ENCODE measurements around the gene PCLO.
"Not testable (repeated sequence)": the region's sequence is repeated elsewhere in the genome, so short reads cannot be mapped to it uniquely, and the experiment has no call there.

The PCLO gene

GRCh38 chr7:82715344-82715743 is 447.3 kb downstream of the PCLO start:
- DNase-seq (ENCODE audit: low read depth, low spot score): no peak
- Histone ChIP-seq H3K36me3 (ENCODE audit: insufficient read depth, insufficient read length, low read length) (no peaks in the 10 kb centered on the region), H3K4me3 (ENCODE audit: insufficient read length, low read depth) (no peak overlapping the region), H3K9me3 (ENCODE audit: insufficient read depth, low read length) (no peaks in the 10 kb centered on the region), H3K9ac (ENCODE audit: insufficient read length, low read depth) (no peak overlapping the region), H3K4me1 (ENCODE audit: insufficient read depth, insufficient read length) (no peaks in the 10 kb centered on the region), H3K27me3 (ENCODE audit: insufficient read depth, insufficient read length) (no peaks in the 10 kb centered on the region)
- TF ChIP-seq YY1 (IDR thresholded peaks at IDR 0.05; ENCODE audit: insufficient read depth, insufficient read length): no peak
- TF ChIP-seq SUZ12 (IDR thresholded peaks at IDR 0.05; ENCODE audit: extremely low read depth, insufficient read depth, insufficient read length): no peak
- TF ChIP-seq ZNF274 (IDR thresholded peaks at IDR 0.05; ENCODE audit: low read depth, low read length): no peak

GRCh38 chr7:82714883-82715282 is 447.8 kb downstream of the PCLO start:
- Histone ChIP-seq H3K4me1 (ENCODE audit: insufficient read depth, insufficient read length) (no peaks in the 10 kb centered on the region), H3K9me3 (ENCODE audit: insufficient read depth, low read length) (no peaks in the 10 kb centered on the region), H3K4me3 (ENCODE audit: insufficient read length, low read depth) (no peak overlapping the region), H3K36me3 (ENCODE audit: insufficient read depth, insufficient read length, low read length) (no peaks in the 10 kb centered on the region), H3K27me3 (ENCODE audit: insufficient read depth, insufficient read length) (no peaks in the 10 kb centered on the region), H3K9ac (ENCODE audit: insufficient read length, low read depth) (no peak overlapping the region)
- no peak for TF ChIP-seq SUZ12 (IDR thresholded peaks at IDR 0.05; ENCODE audit: extremely low read depth, insufficient read depth, insufficient read length)
- TF ChIP-seq ZNF274 (IDR thresholded peaks at IDR 0.05; ENCODE audit: low read depth, low read length): no peak
- no peak for TF ChIP-seq YY1 (IDR thresholded peaks at IDR 0.05; ENCODE audit: insufficient read depth, insufficient read length)
- DNase-seq (ENCODE audit: low read depth, low spot score): no peak

- H3K4me3 ChIP-seq (ENCODE audit: insufficient read length, low read depth): no peak overlapping the region
- no peaks in the 10 kb centered on the region for H3K27me3 ChIP-seq (ENCODE audit: insufficient read depth, insufficient read length)
- no peak for TF ChIP-seq SUZ12 (IDR thresholded peaks at IDR 0.05; ENCODE audit: extremely low read depth, insufficient read depth, insufficient read length)
- TF ChIP-seq ZNF274 (IDR thresholded peaks at IDR 0.05; ENCODE audit: low read depth, low read length): no peak
- TF ChIP-seq YY1 (IDR thresholded peaks at IDR 0.05; ENCODE audit: insufficient read depth, insufficient read length): no peak
- no peaks in the 10 kb centered on the region for H3K9me3 ChIP-seq (ENCODE audit: insufficient read depth, low read length)
- no peak for DNase-seq (ENCODE audit: low read depth, low spot score)
- no peaks in the 10 kb centered on the region for H3K4me1 ChIP-seq (ENCODE audit: insufficient read depth, insufficient read length)
- H3K36me3 ChIP-seq (ENCODE audit: insufficient read depth, insufficient read length, low read length): no peaks in the 10 kb centered on the region
- H3K9ac ChIP-seq (ENCODE audit: insufficient read length, low read depth): no peak overlapping the region
These were observed 449.2 kb downstream of the PCLO start for GRCh38 chr7:82713506-82713905.

- not testable (repeated sequence) for H3K27me3 ChIP-seq (ENCODE audit: insufficient read depth, insufficient read length); H3K4me1 ChIP-seq (ENCODE audit: insufficient read depth, insufficient read length); H3K9ac ChIP-seq (ENCODE audit: insufficient read length, low read depth); H3K36me3 ChIP-seq (ENCODE audit: insufficient read depth, insufficient read length, low read length); DNase-seq (ENCODE audit: low read depth, low spot score); H3K4me3 ChIP-seq (ENCODE audit: insufficient read length, low read depth); H3K9me3 ChIP-seq (ENCODE audit: insufficient read depth, low read length)
These were observed 456.3 kb downstream of the PCLO start for GRCh38 chr7:82706344-82706743.

GRCh38 chr7:82705517-82706260 is 457.0 kb downstream of the PCLO start:
- Histone ChIP-seq H3K4me1 (ENCODE audit: insufficient read depth, insufficient read length) (no peaks in the 10 kb centered on the region), H3K4me3 (ENCODE audit: insufficient read length, low read depth) (no peak overlapping the region), H3K36me3 (ENCODE audit: insufficient read depth, insufficient read length, low read length) (no peaks in the 10 kb centered on the region), H3K9me3 (ENCODE audit: insufficient read depth, low read length) (no peaks in the 10 kb centered on the region), H3K27me3 (ENCODE audit: insufficient read depth, insufficient read length) (no peaks in the 10 kb centered on the region), H3K9ac (ENCODE audit: insufficient read length, low read depth) (no peak overlapping the region)
- TF ChIP-seq SUZ12 (IDR thresholded peaks at IDR 0.05; ENCODE audit: extremely low read depth, insufficient read depth, insufficient read length) (no peak), YY1 (IDR thresholded peaks at IDR 0.05; ENCODE audit: insufficient read depth, insufficient read length) (no peak), ZNF274 (IDR thresholded peaks at IDR 0.05; ENCODE audit: low read depth, low read length) (no peak)
- no peak for DNase-seq (ENCODE audit: low read depth, low spot score)

GRCh38 chr7:82704121-82704520 is 458.6 kb downstream of the PCLO start:
- no peaks in the 10 kb centered on the region for H3K27me3 ChIP-seq (ENCODE audit: insufficient read depth, insufficient read length)
- TF ChIP-seq YY1 (IDR thresholded peaks at IDR 0.05; ENCODE audit: insufficient read depth, insufficient read length) (no peak), ZNF274 (IDR thresholded peaks at IDR 0.05; ENCODE audit: low read depth, low read length) (no peak), SUZ12 (IDR thresholded peaks at IDR 0.05; ENCODE audit: extremely low read depth, insufficient read depth, insufficient read length) (no peak)
- no peaks in the 10 kb centered on the region for H3K9me3 ChIP-seq (ENCODE audit: insufficient read depth, low read length)
- no peak overlapping the region for H3K4me3 ChIP-seq (ENCODE audit: insufficient read length, low read depth)
- no peaks in the 10 kb centered on the region for H3K36me3 ChIP-seq (ENCODE audit: insufficient read depth, insufficient read length, low read length)
- no peaks in the 10 kb centered on the region for H3K4me1 ChIP-seq (ENCODE audit: insufficient read depth, insufficient read length)
- DNase-seq (ENCODE audit: low read depth, low spot score): no peak
- no peak overlapping the region for H3K9ac ChIP-seq (ENCODE audit: insufficient read length, low read depth)

Data from NT2/D1 (cell line).